GM18502 (cell line): ENCODE measurements around the gene PIRT.

ENCODE experiments used
- ATAC-seq: cut with Tn5 transposase; IDR thresholded peaks from one replicate; pipeline ENCODE4 v1.9.1; 2021; ENCODE audit warnings: mild to moderate bottlenecking; ENCODE audit not compliant: unreplicated experiment, poor library complexity

Gene PIRT

GRCh38 chr17:10824874-10825273, 13.0 kb downstream of the PIRT start:
- no peak for ATAC-seq

DNA sequence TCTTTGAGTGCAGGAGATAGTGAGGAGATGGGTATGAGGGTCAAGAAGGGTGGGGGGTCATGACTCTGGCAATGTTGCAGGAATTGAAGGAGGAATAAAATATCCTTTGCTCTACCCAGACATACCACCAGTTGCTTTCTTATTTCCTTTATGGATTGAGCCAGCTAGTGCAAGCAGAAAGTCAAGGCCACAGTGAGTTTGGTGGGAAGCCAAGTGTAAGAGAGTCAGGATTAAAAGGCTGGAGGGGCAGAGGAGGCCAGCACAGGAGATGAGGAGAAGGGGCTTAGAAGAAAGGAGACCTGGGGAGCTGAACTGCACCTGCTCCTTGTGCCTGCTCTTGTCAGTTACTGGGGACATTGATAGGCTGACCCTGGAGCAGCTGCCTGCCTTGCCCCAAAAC, 16.1 kb downstream of the PIRT start:
- no peak for ATAC-seq

DNA sequence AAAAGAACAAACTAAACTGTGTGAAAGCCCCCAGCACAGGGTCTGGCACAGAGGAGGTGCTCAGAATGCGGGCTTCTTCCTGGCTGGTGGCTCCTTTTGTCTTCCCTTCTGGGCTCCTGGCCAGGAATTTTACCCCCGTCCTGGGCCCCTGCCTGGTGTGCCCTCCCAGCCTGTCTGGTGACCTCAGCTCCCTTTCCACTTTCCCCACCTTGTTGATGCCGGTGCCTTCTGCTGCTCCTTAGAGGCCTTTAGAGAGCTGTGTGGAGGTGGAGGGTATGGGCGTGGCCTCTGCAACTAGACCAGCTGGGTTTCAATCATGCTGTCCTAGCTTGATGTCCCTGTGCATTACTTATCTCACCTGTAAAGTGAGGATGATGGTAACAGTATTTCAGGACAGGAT, 16.8 kb downstream of the PIRT start:
- ATAC-seq, result no peak

GRCh38 chr17:10815319-10815718, 22.6 kb downstream of the PIRT start:
- no peak for ATAC-seq

DNA sequence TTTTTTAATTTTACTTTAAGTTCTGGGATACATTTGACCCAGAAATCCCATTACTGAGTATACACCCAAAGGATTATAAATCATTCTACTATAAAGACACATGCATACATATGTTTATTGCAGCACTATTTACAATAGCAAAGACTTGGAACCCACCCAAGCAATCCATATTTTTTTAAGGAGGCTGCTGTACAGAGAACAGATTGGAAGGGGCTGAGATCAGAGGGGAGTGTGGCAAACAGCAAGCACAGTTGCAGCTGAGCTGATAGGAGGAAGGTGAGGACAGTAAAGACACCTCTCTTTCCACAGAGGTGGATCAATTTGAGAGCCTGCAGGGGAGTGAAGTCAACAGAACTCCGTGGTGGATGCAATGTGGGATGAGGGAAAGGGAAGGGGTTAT, 23.8 kb downstream of the PIRT start:
- ATAC-seq, result no peak

DNA sequence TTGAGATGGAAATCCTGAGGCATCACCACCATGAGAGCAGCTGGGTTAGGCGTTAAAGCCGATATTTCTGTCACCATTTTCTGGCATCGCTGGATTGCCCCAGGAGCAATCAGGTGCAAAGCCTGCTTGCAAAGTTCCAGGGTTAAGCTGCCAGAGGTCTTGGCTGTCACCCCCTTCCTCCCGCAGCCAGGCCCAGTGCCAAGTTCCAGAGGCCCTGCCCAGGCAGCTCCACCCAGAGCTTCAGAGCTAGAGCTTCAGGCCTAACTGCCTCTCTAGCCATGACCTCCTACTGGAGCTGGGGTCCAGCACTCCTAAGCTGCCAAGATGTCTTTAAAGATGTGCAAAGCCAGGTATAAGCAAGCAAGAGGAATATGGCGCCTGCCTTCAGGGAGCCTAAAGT, 25.2 kb downstream of the PIRT start:
- no peak for ATAC-seq

- ATAC-seq, result no peak
These were observed 28.3 kb downstream of the PIRT start for GRCh38 chr17:10809605-10810004.

DNA sequence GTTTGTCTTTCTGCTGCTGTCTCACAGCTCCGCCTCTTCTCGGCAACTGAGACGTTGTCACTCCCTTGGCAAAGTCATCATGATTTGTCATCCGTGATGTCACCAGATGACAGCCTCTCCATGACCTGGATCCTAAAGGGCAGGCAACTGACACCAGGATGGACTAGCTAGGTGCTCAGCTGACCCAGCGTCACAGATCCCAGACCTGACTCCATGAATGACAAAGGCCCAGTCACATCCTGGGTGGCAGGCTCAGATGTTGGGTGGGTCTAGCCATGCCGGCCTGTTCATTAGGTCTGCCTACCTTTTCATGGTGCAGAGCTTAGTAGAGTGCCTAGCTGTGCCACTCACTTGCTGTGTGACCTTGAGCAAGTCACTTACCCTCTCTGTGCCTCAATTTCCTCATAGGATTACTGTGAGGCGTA, 30.2 kb downstream of the PIRT start:
- ATAC-seq, result no peak

GRCh38 chr17:10806545-10807262, 31.2 kb downstream of the PIRT start:
- no peak for ATAC-seq

GRCh38 chr17:10805911-10806310, 32.0 kb downstream of the PIRT start:
- ATAC-seq, result no peak

DNA sequence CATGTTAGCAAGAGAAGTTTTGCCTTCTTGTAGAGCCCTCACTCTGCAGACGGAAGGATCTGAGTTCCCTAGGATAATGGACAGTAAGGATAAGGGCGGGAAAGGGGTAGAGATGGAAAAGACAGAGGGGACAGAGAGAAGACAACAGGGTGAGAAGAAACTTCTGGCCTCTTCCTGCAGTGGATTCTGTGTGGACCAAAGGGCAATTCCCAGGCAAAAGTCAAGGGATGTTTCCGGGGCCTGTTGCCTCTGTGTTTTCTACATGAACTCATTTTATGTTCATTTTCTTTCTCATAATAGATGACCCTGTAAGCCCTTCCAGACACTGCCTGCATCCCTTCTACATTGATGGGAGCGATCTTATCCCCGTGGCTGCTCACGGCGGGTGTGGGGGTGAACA, 33.3 kb downstream of the PIRT start:
- no peak for ATAC-seq

DNA sequence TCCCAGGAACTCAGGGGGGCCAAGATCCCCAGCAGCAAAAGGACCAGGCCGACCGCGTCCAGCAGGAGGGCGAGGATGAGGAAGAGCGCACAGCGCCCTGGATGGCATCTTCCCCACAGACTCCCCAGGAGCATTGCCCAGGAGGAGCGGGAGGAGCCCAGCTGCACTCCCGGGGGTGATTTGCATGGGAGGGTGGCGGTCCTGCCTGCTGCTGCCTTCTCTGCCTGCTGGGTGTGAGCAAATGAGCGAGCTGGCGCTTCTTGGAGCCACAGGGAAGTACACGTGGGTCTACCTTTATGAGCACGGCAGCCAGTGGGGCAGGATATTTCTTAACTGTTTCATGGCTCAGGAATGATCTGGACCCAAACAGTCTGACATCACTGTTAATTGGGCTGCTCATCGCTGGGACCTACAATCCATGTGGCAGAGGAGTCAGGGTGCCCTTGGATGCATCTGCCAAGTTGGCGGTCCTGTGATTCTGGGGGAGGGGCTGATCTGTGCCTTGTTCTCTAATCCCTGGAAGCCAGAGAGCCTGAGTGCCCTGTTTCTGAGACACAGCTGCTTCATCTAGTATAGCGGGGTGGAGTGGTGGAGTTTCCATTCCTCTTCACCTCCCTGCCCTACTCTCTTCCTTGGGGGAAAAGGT, 33.9 kb downstream of the PIRT start, which contains the start of gene TMEM238L:
Gene TMEM238L, minus strand, starts transcription at position 270 of the 646 bp plus-strand sequence. Its CDS starts 136 bp downstream, at position 134.
- no peak for ATAC-seq

DNA sequence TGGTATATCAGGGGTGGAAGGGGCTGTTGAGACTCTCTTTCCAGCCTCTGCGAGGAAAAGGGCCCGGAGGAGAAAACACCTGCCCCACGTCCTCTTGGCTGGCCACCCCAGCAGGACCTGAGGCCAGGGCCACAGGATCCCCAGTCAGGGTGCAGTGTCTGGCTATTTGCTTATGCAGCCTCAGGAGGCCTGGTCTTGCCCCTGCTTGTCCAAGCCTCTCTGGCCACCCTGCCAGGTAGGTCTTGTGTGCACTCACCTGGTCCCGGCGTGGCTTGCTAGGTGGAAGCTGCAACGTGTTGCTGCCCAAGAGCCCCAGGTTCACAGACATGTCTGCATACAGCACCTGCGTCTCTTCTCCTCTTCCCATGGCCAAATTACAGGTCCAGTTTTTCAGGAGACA, 34.5 kb downstream of the PIRT start:
- ATAC-seq, result no peak

DNA sequence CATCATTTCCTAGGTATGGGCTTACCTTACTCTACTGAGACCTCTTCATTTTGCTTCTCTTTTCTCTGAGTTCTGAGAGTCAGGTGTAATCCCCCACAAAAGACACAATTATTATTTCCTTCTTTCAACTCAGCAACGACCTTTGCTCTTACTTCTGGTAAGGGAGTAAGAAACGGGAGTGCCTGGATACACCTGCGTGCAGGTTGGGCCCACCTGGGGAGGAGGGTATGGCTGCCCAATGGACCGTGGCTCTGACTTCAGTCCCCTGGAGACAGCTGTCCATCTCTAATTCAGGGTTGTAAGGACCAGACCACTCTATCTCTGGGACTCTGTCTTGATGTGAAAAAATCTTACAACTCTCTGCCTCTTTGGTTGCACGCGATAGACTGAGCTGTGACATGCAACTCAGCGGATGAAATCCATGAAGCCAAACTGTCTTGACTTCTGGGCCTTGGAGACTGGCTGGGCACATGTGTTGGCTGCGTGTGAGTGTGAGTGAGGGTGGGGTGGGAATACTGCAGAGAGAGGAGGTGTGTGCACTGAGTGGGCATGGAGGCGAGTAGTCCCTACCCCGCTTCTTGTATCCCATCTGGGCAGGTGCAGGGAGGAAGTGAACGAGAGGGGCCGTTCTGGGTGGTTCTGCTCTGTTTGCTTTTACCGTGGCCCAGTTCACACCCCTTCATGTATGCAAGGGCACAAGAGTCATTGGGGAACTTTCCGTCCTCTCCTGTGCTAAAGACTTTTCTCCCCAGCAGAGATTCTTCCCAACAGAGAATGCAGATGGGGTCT, 35.2 kb downstream of the PIRT start:
- ATAC-seq, result no peak

DNA sequence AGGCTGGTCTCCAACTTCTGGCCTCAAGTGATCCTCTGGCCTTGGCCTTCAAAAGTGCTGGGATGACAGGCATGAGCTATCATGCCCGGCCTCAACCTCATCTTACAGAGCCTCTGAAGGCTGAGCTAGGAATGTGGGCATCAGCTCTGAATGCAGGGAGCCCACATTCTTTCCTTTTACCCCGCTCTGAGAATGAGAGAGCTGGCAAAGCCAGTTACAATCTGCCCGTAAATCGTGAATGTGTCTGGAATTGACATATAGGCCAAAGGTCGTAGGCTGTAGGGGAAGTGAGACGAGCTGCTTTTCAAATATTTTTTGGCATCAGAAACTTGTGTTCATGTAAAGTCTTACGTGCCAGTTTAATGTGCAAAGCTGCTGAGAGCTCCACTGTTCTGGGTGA, 38.5 kb downstream of the PIRT start:
- no peak for ATAC-seq

DNA sequence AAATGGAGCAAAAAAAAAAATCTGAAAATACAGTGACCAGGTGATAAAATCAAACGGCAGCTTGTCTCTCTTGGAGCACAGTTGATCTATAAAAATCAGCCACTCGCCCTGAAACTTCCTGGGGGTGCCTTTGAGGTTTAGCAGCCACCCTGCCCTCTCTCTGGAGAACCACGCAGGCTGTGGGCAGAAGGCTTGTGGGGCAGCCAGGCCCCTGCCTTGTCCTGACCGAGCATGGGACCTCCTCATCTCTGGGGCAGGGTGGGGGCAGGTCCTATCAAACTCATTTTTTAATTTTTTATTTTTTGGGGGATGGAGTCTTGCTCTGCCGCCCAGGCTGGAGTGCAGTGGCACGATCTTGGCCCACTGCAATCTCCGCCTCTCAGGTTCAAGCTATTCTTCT, 39.0 kb downstream of the PIRT start:
- no peak for ATAC-seq

- no peak for ATAC-seq
These were observed 39.5 kb downstream of the PIRT start for GRCh38 chr17:10798332-10798749.

DNA sequence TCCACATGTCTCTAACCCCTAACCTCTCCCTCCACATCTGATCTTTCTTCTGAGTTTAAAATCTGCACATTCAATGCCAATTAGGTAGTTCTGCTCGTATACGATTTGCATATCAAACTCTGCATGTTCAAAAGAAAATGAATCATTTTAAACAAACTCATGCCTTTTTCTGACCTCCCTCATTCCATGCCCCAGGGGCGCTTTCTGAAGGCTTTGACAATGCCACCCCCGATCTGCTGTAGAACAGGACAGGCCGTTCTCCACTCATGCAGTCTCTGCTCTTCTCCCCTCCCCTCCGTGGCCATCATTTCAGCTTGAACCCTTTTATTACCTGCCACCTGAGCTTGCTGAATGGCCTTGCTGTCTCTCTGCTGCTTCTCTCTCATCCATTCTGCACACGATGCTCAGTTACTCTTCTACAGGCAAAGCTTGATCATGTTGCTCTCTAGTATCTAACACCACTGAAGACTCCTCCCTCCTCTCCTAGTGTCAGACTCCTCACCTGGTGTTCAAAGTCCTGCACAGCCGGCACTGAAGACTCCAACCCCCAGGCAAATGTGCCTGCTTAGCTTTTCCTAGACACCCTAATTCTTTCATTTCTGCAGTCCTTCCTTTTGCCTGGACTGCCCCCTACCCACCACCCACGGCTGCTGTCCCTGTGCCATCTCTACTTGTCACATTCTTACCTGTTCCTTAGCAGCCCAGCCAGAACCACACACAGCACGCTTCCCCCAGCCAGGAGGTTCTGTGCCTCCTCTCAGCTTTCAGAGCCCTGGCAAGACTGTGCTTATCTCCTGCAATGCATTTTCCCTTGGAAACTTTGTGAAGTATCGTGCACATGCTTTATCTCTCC, 40.2 kb downstream of the PIRT start:
- no peak for ATAC-seq

DNA sequence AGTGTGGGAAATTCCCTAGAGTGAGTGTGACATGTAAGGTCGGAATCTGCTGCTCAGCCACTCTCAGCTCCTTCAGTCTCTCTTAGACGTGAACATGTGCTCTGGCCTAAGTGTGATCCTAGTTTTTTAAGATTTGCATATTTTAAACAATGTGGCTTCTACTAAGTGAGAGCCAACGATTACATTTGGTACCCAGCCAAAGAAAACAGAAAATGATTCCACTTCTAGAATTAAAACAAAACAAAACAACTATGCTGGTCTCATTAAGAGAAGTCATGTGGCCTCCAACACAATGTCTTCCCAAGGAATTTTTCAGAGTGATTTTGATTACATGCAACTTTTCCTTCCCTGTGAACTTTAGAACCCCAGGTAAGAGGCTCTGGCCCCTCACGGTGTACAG, 44.1 kb downstream of the PIRT start:
- ATAC-seq, result no peak

- no peak for ATAC-seq
These were observed 44.6 kb downstream of the PIRT start for GRCh38 chr17:10793256-10793655.
